Stimulated activated naive CD8-positive, alpha-beta T cell treated with anti-CD3 and anti-CD28 coated beads, Interleukin-15, Interleukin-2, amounts not matched to agents 100 U/mL and 50 U/mL, for 24 hours (primary cell): ENCODE measurements around the gene MMP10.

Source experiments
- ATAC-seq: fragments of 150-1000 bp; cut with Tn5 transposase; one replicate; pipeline ENCODE4 v1.10.0; 2021
- DNase-seq: peaks from one replicate; pipeline ENCODE4 v3.0.0; 2021

The MMP10 gene

DNA sequence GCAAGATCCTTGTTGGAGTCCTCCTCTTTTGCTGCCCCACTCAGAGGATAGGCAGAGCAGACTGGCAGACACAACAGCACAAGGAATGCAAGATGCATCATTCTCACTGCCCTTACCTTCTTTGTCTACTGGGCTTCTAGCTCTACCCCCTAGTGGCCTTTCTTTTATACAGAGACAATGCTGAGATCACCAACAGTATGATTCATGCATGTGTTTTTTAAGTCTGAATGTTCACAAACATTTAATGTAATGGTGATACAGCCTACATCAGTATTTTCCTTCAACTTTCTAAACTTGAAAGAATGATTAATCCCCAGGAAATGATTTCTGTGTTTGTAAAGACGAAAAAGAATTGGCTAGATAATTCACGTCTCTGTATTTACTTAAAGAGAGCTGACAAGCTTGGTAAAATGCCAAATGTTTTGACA lies at the start of gene MMP10:
MMP10 (minus strand) TSS at position 138 of the 428 bp plus-strand sequence; CDS start at position 101, 37 bp downstream.
- DNase-seq = no peak
- ATAC-seq = no peak

DNA sequence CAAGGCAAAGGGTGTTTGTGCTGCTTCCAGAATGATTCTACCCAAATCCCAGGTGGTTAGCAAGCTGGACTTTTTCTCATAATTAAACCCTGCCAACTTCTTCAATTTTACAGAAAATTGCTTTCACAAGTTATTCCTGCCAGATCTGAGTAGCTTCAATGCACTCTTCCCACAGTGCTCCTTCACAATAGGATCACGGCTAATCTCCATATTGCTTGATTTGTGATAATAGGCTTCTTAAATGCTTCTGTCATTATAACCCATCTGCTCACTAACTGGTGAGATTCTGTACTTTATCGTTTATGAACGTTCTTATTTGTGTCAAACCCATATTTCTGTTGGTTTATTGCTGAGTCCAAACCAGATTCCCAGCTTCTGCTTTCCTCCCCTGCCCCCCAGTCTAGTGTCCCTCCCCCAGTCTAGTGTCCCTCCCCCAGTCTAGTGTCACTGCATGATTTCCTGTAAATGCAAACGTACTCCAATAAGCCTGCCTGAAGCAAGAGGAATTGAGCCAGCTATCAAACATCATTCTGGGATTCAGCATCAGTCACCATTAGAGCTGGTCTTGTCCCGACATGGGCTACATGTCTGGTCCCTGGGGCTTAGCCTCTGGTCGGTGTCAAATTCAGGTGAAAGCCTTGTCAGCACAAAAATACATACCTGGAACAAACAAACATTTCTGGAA lies 49.0 kb upstream of the MMP10 start:
- no peak for DNase-seq
- ATAC-seq = no peak

DNA sequence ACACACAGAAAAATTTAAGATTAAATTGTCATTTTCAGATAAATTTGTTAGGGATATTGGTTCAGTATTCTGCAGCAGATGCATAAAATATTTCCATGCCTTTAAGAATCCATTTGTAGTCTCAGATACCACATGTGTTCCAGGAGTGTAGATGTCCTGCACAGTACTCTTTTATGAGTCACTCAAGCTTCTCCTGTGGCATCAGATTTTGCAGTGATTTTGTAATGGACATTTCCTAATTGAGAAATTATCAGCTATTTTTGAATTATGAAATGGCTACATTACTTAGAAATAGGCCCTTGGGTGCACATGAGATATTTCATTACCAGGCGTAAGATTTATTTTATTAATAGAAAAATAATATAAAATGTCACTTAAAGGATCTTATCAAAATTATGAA lies 44.1 kb upstream of the MMP10 start:
- ATAC-seq (no peak), DNase-seq (no peak)

DNA sequence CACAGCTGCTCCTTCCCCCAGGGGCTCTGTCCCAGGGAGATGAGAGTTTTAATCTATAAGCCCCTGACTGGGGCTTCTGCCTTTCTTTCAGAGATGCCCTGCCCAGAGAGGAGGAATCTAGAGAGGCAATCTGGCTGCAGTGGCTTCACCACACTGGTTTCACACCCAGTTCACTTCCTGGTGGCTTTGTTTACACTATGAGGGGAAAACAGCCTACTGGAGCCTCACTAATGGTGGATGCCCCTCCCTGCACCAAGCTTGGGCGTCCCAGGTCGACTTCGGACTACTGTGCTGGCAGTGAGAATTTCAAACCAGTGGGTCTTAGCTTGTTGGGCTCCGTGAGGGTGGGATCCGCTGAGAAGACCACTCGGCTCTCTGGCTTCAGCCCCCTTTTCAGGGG lies 39.1 kb upstream of the MMP10 start:
- DNase-seq (no peak), ATAC-seq (no peak)

DNA sequence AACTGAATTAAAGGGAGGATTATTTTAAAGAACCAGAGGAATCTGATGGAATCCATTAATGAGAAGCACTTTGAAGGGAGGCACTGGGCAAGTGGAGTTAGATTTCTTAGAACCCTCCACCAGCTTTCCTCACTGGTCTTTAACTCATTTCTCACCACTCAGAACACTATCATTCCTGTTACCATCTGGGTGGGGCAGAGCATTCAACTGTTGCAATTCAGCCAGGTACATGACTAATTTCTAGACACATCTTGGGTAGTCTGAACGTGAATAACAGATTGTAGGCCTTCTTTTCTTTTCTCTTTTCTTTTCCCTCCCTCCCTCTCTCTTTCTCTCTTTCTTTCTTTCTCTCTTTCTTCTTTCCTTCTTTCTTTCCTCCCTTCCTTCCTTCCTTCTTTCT lies 33.1 kb upstream of the MMP10 start:
- ATAC-seq (no peak), DNase-seq (no peak)

DNA sequence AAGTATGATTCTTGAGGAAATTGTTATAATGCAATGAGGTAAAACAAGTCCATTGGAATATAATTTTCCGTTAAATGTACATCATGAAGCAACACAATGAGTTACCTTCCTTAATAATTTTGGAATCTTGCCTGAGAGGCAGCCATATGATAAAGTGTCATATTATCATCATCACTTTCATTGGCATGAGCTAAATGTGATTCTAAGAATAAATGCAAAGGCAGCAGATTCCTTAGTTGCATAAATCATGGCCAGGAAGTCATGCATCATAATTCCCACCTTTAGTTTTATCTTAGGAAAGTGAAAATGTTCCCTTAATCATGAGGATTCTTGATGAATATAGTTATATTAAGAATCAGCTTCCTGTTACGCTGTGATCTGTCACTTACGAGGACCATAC lies 31.8 kb upstream of the MMP10 start:
- ATAC-seq = no peak
- no peak for DNase-seq

DNA sequence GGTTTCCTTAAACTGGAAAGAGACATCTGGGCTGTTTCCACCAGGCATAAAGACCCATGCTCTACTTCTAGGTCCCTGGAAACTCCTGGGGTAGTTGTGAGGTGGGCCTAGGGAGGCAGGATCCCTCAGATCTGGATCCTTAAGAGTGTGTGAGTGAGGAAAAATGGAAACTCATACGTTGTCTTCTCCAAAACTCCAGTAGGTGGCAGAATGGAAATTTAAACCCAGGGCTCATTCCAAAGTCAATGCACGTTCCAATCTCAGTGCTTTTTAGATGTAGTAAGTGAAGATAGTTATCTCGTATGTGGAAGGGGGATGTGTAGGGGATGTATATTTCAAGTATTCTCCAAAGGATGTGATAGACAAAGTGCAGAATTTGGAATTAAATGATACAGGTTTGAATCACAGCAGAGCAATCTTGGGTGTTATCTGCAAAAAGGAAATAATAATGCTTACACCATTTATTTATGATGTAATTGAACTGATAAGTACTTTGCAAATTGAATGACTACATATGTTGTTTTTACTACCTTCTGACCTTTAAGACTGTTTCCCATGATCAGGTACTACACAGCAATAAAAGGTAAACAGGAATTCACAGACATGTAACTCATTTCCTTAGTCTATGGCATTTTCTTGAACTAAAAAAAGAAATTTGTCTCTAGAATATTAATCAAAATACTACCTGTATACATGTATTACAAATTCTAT lies 30.7 kb upstream of the MMP10 start:
- DNase-seq (no peak), ATAC-seq (no peak)

DNA sequence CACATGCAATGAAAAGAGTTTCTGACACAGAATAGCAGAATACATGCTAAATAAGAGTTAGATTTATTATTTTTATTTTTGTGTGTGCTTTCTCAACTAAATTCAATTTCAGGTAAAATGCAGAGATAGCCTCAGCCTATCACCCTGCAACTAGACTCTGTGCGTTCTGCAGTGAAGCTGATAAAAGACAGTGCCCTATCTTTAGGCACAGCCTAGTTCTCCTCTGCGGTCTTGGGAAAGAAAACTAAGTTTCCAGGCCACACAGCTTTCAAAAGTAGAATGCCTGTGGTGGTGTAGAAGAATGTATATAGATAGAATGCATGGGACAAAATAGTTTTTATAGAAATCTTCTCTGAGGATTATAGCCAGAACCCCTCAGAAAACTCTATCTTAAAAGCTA lies 29.5 kb upstream of the MMP10 start:
- ATAC-seq (no peak), DNase-seq (no peak)

DNA sequence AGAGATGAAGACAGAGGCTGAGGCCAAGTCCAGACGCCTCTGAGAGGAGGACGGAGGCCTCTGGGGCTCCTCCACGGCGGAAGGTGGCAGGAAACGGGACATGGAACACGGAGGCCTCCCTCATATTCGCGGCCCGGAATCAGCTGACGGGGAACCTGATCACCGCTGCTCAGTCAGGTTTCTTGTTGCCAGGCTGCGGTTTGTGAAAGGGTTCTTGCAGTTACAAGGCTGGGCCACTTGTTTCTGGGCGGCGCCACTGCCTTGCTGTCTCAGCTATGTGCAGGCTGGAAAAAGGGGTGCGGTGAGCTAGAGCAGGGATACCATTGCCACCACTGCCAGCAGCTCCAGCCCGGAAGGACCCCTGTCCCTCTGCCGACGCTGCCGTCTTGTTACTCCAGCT lies 27.5 kb upstream of the MMP10 start:
- DNase-seq = peak; percentile 4

DNA sequence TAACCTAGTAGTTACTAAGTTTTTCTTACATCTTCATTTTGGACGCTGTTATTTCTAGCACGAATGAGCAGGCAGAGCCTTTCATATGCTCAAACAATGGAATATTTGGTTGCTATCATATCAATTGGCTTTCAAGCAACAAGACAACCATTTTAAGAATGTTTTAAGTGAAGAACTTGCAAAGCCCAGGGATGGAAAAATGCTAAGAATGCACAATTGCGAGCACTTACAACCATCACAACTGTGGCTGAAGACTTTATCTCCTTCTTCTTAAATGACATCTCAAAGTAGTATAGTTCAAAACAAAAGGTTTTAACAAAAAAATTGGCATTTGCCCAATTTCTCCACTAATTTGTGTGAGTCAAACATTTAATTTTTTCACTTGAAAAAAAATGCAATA lies 25.9 kb upstream of the MMP10 start:
- DNase-seq (no peak), ATAC-seq (no peak)

More for the DNA sequence above, 27.5 kb upstream of the MMP10 start:
- no peak for ATAC-seq

DNA sequence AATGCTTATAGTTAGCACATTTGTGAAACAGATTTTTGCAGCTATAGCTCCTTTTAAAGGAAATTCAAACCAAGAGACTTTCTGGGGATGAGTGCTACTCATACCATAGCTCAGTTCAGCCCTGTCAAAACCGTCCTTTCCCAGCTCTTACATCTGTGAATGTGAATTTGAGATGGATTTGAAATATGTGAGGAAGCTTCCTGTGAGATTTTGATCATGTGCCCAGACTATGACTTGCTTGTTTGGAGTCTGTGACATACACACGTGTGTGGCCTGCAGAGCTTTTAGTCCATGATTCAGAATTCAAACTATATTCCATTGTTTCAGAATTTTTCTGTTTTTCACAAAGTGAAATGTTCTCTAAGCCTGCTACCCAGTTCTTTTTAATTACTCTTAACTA lies 21.9 kb upstream of the MMP10 start:
- no peak for ATAC-seq
- DNase-seq = no peak

DNA sequence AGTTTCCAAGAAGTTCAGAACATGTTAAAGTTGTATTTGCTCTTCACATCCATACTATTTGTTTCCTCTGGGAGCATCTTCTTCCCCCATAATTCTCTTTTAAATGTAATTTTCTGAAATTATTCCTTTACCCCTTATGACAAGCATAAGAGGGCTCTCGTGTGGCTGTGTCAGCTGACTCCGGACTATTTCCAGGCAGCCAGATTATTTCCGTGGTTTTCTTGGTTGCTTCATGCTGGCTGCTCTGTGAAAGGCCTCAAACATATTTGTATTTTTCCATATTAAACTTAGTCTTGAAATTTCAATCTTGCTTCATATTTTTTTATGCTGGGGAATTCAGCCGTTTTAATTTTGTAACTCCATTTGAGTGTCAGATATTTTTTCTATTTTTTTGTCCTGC lies 20.3 kb upstream of the MMP10 start:
- DNase-seq = no peak
- no peak for ATAC-seq

DNA sequence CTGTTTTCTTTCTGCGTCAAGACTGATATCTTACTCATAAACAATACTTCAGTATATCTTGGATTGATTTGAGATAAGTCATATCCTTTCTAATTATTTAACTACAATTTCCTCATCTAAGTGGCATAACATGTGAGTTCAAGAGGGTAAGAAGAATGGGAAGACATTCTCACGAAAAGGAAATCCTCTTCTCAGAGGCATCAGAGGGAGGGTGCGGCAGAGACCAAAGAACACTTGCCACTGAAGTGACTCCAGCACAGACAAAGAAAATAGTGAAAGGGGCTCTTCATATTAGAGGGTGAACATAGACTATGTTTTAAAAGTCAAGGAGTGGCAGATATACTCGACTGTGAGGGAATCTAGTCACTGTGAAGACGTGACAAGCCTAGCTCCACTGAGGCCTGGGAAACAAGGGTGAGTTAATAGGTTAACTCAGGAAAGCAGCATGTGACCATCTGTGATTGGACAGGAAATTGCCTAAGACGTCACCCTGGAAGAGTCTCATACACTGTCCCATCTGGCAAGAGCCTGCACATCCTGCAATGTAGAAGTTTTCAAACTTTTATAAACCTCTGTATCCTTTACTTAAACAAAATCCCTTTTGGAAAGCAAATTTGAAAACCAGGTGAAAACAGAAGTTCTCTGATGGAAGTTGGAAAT lies 19.4 kb upstream of the MMP10 start:
- no peak for DNase-seq
- ATAC-seq = no peak

DNA sequence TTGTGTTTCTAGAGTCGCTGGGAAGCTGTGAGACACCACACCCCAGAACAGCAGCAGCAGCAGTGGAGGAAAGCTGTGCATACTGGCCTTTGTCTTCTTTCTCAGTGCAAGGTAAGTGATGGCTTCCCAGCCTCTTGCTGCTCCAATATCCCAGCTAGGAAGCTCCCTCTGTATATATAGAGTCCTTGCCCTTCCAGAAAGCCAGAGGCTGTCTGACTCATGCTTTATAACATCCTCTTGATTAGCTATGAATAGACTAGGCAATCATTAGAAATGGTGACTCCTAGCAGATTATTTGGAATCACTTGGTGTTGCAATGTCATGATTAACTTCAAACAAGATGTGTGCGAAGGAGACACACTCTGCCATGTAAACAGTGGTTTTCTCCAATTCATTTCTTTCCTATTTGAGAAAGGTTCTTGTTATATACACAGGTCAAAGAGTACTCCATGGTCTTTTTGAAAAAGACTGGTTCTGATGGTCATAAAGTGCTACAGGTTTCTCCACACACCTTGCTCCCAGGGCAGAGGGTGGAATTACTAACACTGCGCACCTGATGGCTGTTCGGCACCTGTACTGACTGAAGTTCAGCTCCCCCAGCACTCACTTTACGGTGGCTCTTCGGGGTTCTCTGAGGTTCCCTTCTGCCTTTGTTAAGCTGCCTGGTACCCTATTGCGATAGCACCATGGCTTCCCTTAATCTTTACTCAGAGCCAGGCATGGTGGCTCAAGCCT lies 17.8 kb upstream of the MMP10 start, which contains the start of gene MMP1:
MMP1 (minus strand) TSS at position 149 of the 735 bp plus-strand sequence; CDS start at position 81, 68 bp downstream.
- DNase-seq (no peak), ATAC-seq (no peak)

DNA sequence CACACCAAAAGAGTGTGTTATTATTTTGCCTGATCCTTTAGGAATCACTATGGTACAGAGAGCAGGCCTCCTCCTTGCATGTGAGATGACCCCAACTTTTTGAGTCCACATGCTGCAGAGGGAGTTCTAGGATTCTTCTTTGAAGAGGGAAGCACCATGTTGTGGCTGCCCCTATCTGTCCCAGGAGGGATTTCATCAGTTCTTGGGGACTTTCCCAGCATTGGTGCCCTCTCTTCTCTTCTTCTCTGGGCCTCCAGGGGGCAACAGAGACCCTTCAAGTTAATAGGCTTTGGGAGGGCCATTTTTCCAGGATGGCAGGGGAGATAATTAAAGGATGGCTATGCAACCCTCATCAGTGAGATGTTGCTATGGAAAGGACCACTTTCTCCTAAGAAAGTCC lies 14.0 kb upstream of the MMP10 start:
- ATAC-seq (peak; percentile 82), DNase-seq (peak; percentile 19)

DNA sequence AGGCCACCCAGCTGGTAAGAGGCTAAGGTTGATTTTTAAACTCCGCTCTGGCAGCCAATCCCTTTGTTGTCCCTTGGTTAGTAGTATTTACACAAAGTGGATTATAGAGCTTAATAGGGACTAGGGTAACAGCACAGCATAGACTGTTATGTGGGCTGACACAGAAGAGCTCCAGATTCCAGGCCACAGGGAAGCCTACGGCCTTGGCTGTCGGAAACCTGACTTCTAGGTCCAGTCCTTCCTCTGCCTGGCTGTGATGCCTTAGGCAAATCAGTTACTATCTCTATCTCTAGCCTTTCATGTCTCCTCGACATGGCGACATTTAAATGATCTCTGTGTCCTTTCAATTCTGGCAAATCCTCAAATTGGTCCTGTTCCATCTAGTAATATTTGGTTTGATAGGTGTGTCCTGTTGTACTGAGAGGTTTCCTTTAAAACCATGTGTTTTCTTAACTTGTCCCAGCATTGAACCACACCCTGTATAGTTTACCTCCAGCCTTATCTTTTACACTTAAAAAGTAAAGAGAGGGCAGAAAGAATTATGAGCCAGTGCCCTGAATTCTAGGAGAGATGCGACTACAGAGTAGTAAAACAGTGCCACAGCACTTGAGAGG lies 13.4 kb upstream of the MMP10 start:
- DNase-seq = no peak
- ATAC-seq = no peak

DNA sequence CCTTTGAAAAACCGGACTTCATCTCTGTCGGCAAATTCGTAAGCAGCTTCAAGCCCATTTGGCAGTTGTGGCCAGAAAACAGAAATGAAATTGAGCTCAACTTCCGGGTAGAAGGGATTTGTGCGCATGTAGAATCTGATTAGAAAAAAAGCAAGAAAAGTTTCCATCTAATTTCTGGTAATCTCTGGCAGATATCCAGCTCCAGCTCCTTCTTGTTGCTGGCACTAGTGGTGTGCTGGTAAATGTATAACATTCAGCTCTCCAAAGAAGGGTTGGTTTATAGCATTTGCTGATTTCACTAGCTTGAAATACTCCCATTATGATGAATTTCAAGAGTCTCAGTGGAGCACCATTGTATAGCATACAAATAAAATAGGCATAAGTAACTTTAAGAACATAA lies 12.2 kb upstream of the MMP10 start:
- ATAC-seq (no peak), DNase-seq (no peak)

DNA sequence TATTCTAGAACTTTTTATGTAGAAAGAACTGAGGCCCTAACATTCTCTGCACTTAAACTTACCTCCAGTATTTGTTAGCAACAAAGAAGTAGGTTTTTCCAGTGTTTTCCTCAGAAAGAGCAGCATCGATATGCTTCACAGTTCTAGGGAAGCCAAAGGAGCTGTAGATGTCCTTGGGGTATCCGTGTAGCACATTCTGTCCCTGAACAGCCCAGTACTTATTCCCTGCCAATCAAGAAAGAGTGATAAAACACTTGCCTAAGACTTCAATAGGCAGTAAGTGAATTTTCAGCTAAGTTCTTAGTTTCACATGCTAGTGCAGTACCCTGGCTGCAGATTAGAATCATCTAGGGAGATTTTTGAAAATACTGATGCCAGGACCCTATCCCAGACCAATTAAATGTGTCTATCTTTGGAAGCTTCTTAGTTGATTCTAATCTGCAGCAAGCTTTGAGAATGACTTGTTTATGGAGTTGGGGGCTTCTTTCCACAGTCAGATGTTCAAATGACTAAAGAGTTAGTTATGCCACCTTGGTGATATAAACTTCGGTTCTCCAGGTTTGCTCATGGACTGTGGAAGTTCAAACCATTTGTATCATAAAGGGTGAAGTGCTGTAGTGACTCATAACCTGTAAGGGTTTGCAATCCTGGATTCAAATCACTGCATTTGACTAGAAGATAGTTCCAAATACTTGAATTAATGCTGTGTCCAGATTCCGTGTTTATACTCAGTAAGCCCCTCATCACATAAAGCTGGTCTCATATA lies 11.0 kb upstream of the MMP10 start:
- no peak for DNase-seq
- ATAC-seq = no peak

DNA sequence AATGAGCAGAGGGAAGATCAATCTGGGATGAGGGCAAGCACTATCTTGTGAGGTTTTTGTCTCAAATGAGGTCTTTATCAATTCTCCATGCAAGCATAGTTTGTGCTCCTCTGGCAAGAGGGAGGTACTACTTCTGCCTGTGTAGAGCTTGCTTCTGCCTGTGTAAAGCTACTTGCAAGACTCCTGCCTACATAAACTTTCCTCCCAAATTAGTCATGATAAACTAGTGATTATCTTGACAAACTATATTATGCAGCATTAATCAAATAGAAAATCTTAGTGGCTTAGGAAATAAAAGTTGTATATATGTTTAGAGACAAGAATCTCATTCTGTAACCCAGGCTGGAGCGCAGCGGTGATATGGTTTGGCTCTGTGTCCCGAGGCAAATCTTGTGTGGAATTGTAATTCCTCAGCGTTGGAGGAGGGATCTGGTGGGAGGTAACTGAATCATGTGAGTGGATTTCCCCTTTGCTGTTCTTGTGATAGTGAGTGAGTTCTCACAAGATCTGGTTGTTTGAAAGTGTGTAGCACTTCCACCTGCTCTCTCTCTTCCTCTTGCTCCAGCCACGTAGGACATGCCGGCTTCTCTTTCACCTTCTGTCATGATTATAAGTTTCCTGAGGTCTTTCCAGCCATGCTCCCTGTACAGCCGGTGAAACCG lies 8.0 kb upstream of the MMP10 start:
- no peak for ATAC-seq
- DNase-seq = no peak

DNA sequence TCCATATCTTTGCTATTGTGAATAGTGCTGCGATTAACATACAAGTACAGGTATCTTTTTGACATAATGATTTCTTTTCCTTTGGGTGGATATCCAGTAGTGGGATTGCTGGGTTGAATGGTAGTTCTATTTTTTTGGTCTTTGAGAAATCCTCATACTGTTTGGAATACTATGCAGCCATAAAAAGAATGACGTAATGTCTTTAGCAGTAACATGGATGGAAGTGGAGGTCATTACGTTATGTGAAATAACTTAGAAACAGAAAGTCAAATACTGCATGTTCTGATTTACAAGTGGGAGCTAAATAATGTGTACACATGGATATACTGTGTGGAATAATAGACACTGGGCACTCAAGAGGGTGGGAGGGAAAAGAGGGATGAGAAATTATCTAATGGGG lies 4.0 kb upstream of the MMP10 start:
- no peak for ATAC-seq
- no peak for DNase-seq

DNA sequence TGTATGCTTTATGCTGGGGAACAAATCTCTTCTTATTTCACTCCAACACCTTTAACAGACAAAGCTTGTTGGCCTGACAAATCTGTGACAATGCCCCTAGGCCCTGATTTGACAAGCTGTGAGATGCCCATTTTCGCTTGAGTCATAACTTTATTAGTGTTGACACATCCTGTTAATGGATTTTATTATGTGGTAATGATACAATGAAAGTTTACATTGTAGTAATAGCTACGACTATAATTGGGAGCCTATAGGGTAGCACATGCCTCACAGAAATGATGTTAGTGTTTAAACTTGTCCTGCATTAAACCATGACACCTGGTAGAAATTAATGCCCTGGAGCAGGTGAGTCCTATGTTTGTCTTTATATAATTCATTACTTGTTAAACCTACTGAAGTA lies 3.3 kb upstream of the MMP10 start:
- ATAC-seq = no peak
- DNase-seq = no peak
